Ovary (tissue), 3 donors: ENCODE data around the gene CEMIP.

Source experiments
- CTCF ChIP-seq, 3 donors: fragments of 450-650 bp in 2 of 3; fragments of 200-600 bp in 1 of 3; IDR thresholded peaks; one replicate each; pipeline versions ENCODE4 v1.5.1 to v1.8.0; 2016 to 2022; ENCODE audit warnings: antibody characterized with exemption in 3 of 3, mild to moderate bottlenecking in 1 of 3
- EP300 ChIP-seq: sonication (generic); formaldehyde crosslinking; IDR thresholded peaks from one replicate; pipeline ENCODE4 v1.6.1; 2017; ENCODE audit warnings: antibody characterized with exemption
- POLR2A ChIP-seq: fragments of 450-650 bp; IDR thresholded peaks from one replicate; pipeline ENCODE4 v1.6.1; 2017; ENCODE audit warnings: antibody characterized with exemption, mild to moderate bottlenecking, moderate library complexity
- donor health status: DM: no; HTN: no; CAD: no.

- TF ChIP-seq CTCF (IDR thresholded peaks at IDR 0.05) (no peak), POLR2A (no peak), EP300 (no peak)
Measured at GRCh38 chr15:80783260-80783659, 4.1 kb downstream of the CEMIP start.
